Naive thymus-derived CD4-positive, alpha-beta T cell (primary cell): ENCODE results near the gene KIF11. TPM values are rescaled to one million over a fixed set of nuclear protein-coding genes. Genes with fewer than 3 reads are reported as not detected.

Source experiments
- ATAC-seq: fragments of 150-1000 bp; cut with Tn5 transposase; 2 replicates; pipeline ENCODE4 v1.10.0; 2021; ENCODE audit warnings: mild to moderate bottlenecking, moderate library complexity
- CTCF ChIA-PET: fragments of 350-600 bp; sonication (Branson Sonifier 250); formaldehyde crosslinking; loops from one replicate; lab custom pipeline; 2021; ENCODE audit warnings: antibody characterized with exemption; lab: Charles Lee
- POLR2A ChIA-PET: fragments of 350-600 bp; sonication (Branson Sonifier 250); formaldehyde crosslinking; loops from one replicate; lab custom pipeline; 2021; ENCODE audit warnings: antibody characterized with exemption, inconsistent platforms; lab: Charles Lee
- DNase-seq, 9 donors: peaks; one replicate each; pipeline versions ENCODE4 v3.0.0 to v3.0.0-alpha.2; 2020 to 2022; ENCODE audit warnings: mixed read lengths in 1 of 9
- H3K27ac ChIP-seq: one replicate; pipeline ENCODE4 v1.7.0; 2013; ENCODE audit warnings: mild to moderate bottlenecking, low read depth, low read length, moderate library complexity
- H3K27me3 ChIP-seq, 2 donors: one replicate each; pipeline ENCODE4 v1.7.0; 2013; ENCODE audit warnings: low read length in 2 of 2, mild to moderate bottlenecking in 2 of 2, moderate library complexity in 2 of 2; ENCODE audit not compliant: control insufficient read depth in 2 of 2, insufficient read depth in 2 of 2
- H3K36me3 ChIP-seq, 3 experiments: 1 replicate in 2 of 3; 2 replicates in 1 of 3; pipeline ENCODE4 v1.7.0; 2013; ENCODE audit warnings: low read length in 3 of 3, mild to moderate bottlenecking in 3 of 3, moderate library complexity in 1 of 3; ENCODE audit not compliant: insufficient read depth in 3 of 3, control insufficient read depth in 2 of 3
- H3K4me1 ChIP-seq, 2 donors: one replicate each; pipeline ENCODE4 v1.7.0; 2013; ENCODE audit warnings: low read length in 2 of 2, mild to moderate bottlenecking in 2 of 2, moderate library complexity in 1 of 2; ENCODE audit not compliant: control insufficient read depth in 2 of 2, insufficient read depth in 2 of 2
- H3K4me3 ChIP-seq: 2 replicates; pipeline ENCODE4 v1.7.0; 2013; ENCODE audit warnings: mild to moderate bottlenecking, low read length
- H3K9me3 ChIP-seq, 3 experiments: 1 replicate in 2 of 3; 2 replicates in 1 of 3; pipeline ENCODE4 v1.7.0; 2013; ENCODE audit warnings: low read length in 3 of 3; ENCODE audit not compliant: control insufficient read depth in 2 of 3
- H3K27ac Mint-ChIP-seq, 9 donors: one replicate each; pipeline ENCODE4 v1.8.0; 2020 to 2022; ENCODE audit warnings: mixed read lengths in 9 of 9, mild to moderate bottlenecking in 8 of 9, moderate library complexity in 5 of 9, inconsistent platforms in 2 of 9
- H3K27me3 Mint-ChIP-seq, 5 donors: one replicate each; pipeline ENCODE4 v1.8.0; 2021 to 2022; ENCODE audit warnings: mixed read lengths in 5 of 5, mild to moderate bottlenecking in 1 of 5
- H3K36me3 Mint-ChIP-seq, 5 donors: one replicate each; pipeline ENCODE4 v1.8.0; 2020 to 2022; ENCODE audit warnings: mixed read lengths in 5 of 5, mild to moderate bottlenecking in 3 of 5, inconsistent platforms in 1 of 5
- H3K4me1 Mint-ChIP-seq, 7 donors: one replicate each; pipeline ENCODE4 v1.8.0; 2020 to 2022; ENCODE audit warnings: mixed read lengths in 7 of 7, mild to moderate bottlenecking in 3 of 7, inconsistent platforms in 1 of 7
- H3K4me3 Mint-ChIP-seq, 10 donors: one replicate each; pipeline ENCODE4 v1.8.0; 2020 to 2022; ENCODE audit warnings: mild to moderate bottlenecking in 10 of 10, mixed read lengths in 10 of 10, moderate library complexity in 6 of 10, inconsistent platforms in 2 of 10
- H3K9me3 Mint-ChIP-seq, 11 donors: one replicate each; pipeline ENCODE4 v1.8.0; 2020 to 2022; ENCODE audit warnings: mixed read lengths in 11 of 11, mild to moderate bottlenecking in 4 of 11, inconsistent platforms in 1 of 11, moderate library complexity in 1 of 11
- intact Hi-C, 2 donors: fragments of 100-400 bp; cut with micrococcal nuclease; formaldehyde crosslinking; loops; one replicate each; pipeline ENCODE4 v1.15.1; 2023
- polyA plus RNA-seq, 2 donors: library from polyadenylated mRNA; unstranded; fragments of 300-500 nt; fragmentation: Illumina TruSeq; gene quantifications; one replicate each; pipeline ENCODE4 v1.2.3, GENCODE V29; 2021
- total RNA-seq, 6 experiments: library from RNA in 5 of 6; stranded (reverse) in 5 of 6; gene quantifications; 1 replicate in 5 of 6; 2 replicates in 1 of 6; pipeline ENCODE4 v1.2.3 and lab custom pipeline; 2021 to 2026

KIF11 gene
- total and polyA plus RNA-seq, 7 experiments from 2014 or later = 0.19 to 52.6 (median 0.70) TPM

GRCh38 chr10:92695679-92696605, 103.0 kb downstream of the KIF11 start:
- CTCF ChIA-PET = no interaction called here

GRCh38 chr10:92696606-92697383, 103.9 kb downstream of the KIF11 start:
- Mint-ChIP-seq H3K27ac (peak overlapping the region in 1 of 9 donors; percentile 41), H3K36me3 (no peaks in the 10 kb centered on the region), H3K4me1 (peaks cover 22 to 44% (median 35%) of the 10 kb centered on the region in 7 donors), H3K27me3 (peaks cover 62 to 89% (median 81%) of the 10 kb centered on the region in 5 donors), H3K9me3 (peaks cover 0 to 4% (median 0%) of the 10 kb centered on the region in 11 donors), H3K4me3 (no peak overlapping the region)
- ChIA-PET POLR2A (no interaction called here), CTCF (no interaction called here)
- Histone ChIP-seq H3K36me3 (no peaks in the 10 kb centered on the region), H3K9me3 (no peaks in the 10 kb centered on the region), H3K27me3 (peaks cover 10 to 11% of the 10 kb centered on the region in 2 donors), H3K4me3 (no peak overlapping the region), H3K27ac (no peak overlapping the region), H3K4me1 (peaks cover 11 to 26% of the 10 kb centered on the region in 2 donors)
- DNase-seq (no peak), ATAC-seq (no peak)
- intact Hi-C loops = no loop called here

More at GRCh38 chr10:92695679-92696605, 103.0 kb downstream of the KIF11 start:
- no peak for DNase-seq
- no peaks in the 10 kb centered on the region for H3K36me3 Mint-ChIP-seq
- peaks cover 10 to 11% of the 10 kb centered on the region in 2 donors for H3K27me3 ChIP-seq
- no peaks in the 10 kb centered on the region for H3K36me3 ChIP-seq
- no peak overlapping the region for H3K27ac ChIP-seq
- intact Hi-C loops = no loop called here
- H3K4me3 Mint-ChIP-seq = no peak overlapping the region
- peaks cover 55 to 89% (median 81%) of the 10 kb centered on the region in 5 donors for H3K27me3 Mint-ChIP-seq
- no peaks in the 10 kb centered on the region for H3K9me3 ChIP-seq
- peaks cover 25 to 45% (median 43%) of the 10 kb centered on the region in 7 donors for H3K4me1 Mint-ChIP-seq
- H3K27ac Mint-ChIP-seq = no peak overlapping the region
- POLR2A ChIA-PET = no interaction called here
- no peak for ATAC-seq
- peaks cover 11 to 34% of the 10 kb centered on the region in 2 donors for H3K4me1 ChIP-seq
- no peak overlapping the region for H3K4me3 ChIP-seq
- peaks cover 0 to 6% (median 0%) of the 10 kb centered on the region in 11 donors for H3K9me3 Mint-ChIP-seq

DNA sequence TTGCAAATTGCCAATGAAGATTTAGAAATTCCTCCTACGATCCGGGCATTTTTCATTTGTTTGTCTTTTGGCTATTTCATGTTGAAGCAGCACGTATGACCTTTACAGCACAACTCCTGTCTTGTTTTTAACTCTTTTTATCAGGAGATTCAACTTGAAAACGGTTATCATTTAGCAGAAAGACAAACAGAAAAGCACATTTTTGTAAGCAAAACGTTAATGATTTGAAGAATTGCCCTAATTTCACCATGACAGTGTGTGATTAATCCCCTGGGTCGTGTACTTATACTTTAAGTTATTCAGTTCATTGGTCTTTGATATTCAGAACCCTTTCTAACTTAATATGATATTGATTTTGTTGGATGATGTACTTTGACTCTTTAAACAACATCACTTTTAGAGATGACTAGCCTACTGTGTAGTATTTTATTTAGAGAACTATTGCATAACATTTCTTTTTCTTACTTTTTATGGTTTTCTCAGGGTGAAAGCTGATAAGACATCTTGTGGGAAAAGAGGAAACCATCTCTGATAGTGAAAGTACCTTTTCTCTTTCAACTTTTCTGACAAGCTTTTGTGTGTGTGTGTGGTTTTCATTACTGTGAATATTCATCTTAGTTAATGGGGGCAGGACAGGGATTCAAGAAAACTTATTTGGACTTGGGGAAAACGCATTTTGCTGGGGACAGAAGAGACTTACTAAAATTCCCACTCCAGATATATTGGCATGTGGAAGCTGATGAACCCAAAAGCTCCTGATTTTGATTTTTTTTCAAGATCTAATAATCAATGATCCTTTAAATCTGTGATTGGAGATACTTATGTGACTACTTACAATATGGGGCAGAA, 105.0 kb downstream of the KIF11 start:
- ChIA-PET CTCF (no interaction called here), POLR2A (no interaction called here)
- ATAC-seq = no peak
- Histone ChIP-seq H3K27ac (no peak overlapping the region), H3K4me1 (peaks cover 11 to 18% of the 10 kb centered on the region in 2 donors), H3K36me3 (no peaks in the 10 kb centered on the region), H3K9me3 (no peaks in the 10 kb centered on the region), H3K4me3 (no peak overlapping the region), H3K27me3 (peaks cover 6 to 10% of the 10 kb centered on the region in 2 donors)
- Mint-ChIP-seq H3K27ac (no peak overlapping the region), H3K27me3 (peaks cover 58 to 88% (median 80%) of the 10 kb centered on the region in 5 donors), H3K4me1 (peaks cover 15 to 36% (median 25%) of the 10 kb centered on the region in 7 donors), H3K36me3 (no peaks in the 10 kb centered on the region), H3K4me3 (peak overlapping the region; percentile 2 to 75 (median 36)), H3K9me3 (peaks cover 0 to 2% (median 0%) of the 10 kb centered on the region in 11 donors)
- intact Hi-C loops = no loop called here
- DNase-seq = no peak

GRCh38 chr10:92699193-92699517, 106.2 kb downstream of the KIF11 start:
- Mint-ChIP-seq H3K4me3 (peak overlapping the region; percentile 51 to 89 (median 85)), H3K4me1 (peaks cover 15 to 36% (median 25%) of the 10 kb centered on the region in 7 donors), H3K27ac (no peak overlapping the region), H3K27me3 (peaks cover 56 to 86% (median 80%) of the 10 kb centered on the region in 5 donors), H3K9me3 (peaks cover 0 to 2% (median 0%) of the 10 kb centered on the region in 11 donors), H3K36me3 (no peaks in the 10 kb centered on the region)
- Histone ChIP-seq H3K4me1 (peaks cover 11 to 18% of the 10 kb centered on the region in 2 donors), H3K36me3 (no peaks in the 10 kb centered on the region), H3K27ac (no peak overlapping the region), H3K9me3 (no peaks in the 10 kb centered on the region), H3K4me3 (peak overlapping the region; percentile 46), H3K27me3 (peaks cover 6 to 10% of the 10 kb centered on the region in 2 donors)
- ChIA-PET POLR2A (no interaction called here), CTCF (interaction anchor here (0.7 kb wide), 1 partner anchor 298 kb away, joined by 4 read pairs; no protein-coding TSS in a partner anchor)
- DNase-seq (no peak), ATAC-seq (peak; percentile 26)
- intact Hi-C loops = loop anchor here (1.0 kb wide), 1 partner anchor 8 kb away; no protein-coding TSS in a partner anchor

DNA sequence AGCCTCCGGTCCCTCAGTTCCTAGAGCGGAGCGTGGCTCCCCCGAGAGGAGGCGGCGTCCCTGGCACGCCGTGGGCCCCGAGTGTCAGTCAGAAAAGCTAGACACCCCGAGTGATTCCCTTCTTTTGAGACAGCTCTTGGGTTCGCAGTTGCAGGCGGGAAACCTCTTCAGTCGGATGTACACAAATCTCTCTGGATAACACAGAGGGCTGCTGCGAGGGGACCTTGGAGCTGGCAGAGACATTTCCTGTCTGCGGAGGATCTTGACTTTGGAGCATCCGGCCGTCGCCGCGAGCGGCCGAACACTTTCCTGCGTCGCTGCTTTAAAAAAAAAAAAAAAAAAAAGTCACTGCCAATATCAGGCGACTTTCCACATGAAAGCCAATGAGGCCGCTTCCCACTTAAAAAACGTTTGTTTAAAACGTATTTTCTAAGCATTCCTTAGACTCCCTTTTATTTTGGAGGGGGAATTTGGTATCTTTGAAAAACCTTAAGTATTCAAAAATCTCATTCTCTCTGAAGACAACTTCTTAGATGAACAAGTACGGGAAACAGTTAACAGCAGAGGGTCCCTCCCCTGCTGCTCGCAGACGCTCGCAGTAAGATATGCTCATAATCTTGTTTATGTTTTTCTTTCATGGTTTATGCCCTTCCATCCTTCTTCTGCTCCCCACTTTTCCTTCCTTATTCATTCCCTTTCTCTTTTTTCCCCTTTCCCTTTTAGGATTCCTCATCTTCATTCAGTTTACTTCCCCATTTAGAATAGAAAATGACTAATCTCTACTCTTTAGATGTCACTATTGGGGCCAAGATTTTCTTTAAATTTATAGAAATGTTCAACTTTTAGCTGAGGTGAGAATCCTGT, 106.8 kb downstream of the KIF11 start:
- Histone ChIP-seq H3K4me3 (peak overlapping the region; percentile 46), H3K4me1 (peaks cover 11 to 18% of the 10 kb centered on the region in 2 donors), H3K36me3 (no peaks in the 10 kb centered on the region), H3K9me3 (no peaks in the 10 kb centered on the region), H3K27ac (no peak overlapping the region), H3K27me3 (peaks cover 6 to 10% of the 10 kb centered on the region in 2 donors)
- Mint-ChIP-seq H3K9me3 (peaks cover 0 to 2% (median 0%) of the 10 kb centered on the region in 11 donors), H3K4me1 (peaks cover 15 to 36% (median 25%) of the 10 kb centered on the region in 7 donors), H3K27ac (peak overlapping the region in 1 of 9 donors; percentile 74), H3K36me3 (no peaks in the 10 kb centered on the region), H3K4me3 (peak overlapping the region; percentile 74 to 89 (median 85)), H3K27me3 (peaks cover 56 to 86% (median 77%) of the 10 kb centered on the region in 5 donors)
- intact Hi-C loops = loop anchor here (1.0 kb wide), 1 partner anchor 8 kb away; no protein-coding TSS in a partner anchor
- DNase-seq = peak in 4 of 9 donors; percentile 12 to 32 (median 20)
- ATAC-seq = peak; percentile 57
- CTCF ChIA-PET = interaction anchor here (0.6 to 0.7 kb wide), 2 partner anchors 156 to 297 kb away, joined by 4 read pairs; no protein-coding TSS in a partner anchor
- POLR2A ChIA-PET = no interaction called here
